HepG2 (cell line): ENCODE data around the gene TAF8. TPM values are rescaled to one million over a fixed set of nuclear protein-coding genes. Genes with fewer than 3 reads are reported as not detected.

ENCODE experiments used
- BHLHE40 ChIP-seq: IDR thresholded peaks from 2 replicates; pipeline ENCODE4 v1.6.1; 2011; ENCODE audit warnings: low read length, improper control_type of control experiment
- GTF2F1 ChIP-seq: fragments of 150-350 bp; IDR thresholded peaks from 2 replicates; pipeline ENCODE4 v1.6.1; 2014; ENCODE audit warnings: low read length
- KLF13 ChIP-seq: sonication (generic); formaldehyde crosslinking; IDR thresholded peaks from 2 replicates; pipeline ENCODE4 v1.4.0; 2020; ENCODE audit warnings: mild to moderate bottlenecking, missing genetic modification reagents
- LRRFIP1 ChIP-seq: sonication (generic); formaldehyde crosslinking; conservative IDR thresholded peaks from 2 replicates; pipeline ENCODE4 v1.4.0; 2020; ENCODE audit warnings: missing genetic modification reagents
- MEIS2 ChIP-seq: sonication (generic); formaldehyde crosslinking; IDR thresholded peaks from 2 replicates; pipeline ENCODE4 v1.9.0; 2021; ENCODE audit warnings: mild to moderate bottlenecking, missing genetic modification reagents
- MIER2 ChIP-seq: IDR thresholded peaks from 2 replicates; pipeline ENCODE4 v1.6.1; 2016; ENCODE audit warnings: missing biosample characterization, missing genetic modification reagents
- PITX1 ChIP-seq: sonication (generic); formaldehyde crosslinking; IDR thresholded peaks from 2 replicates; pipeline ENCODE4 v1.5.1; 2020; ENCODE audit warnings: mild to moderate bottlenecking, missing genetic modification reagents
- SETDB1 ChIP-seq: sonication (generic); formaldehyde crosslinking; IDR thresholded peaks from 2 replicates; pipeline ENCODE4 v1.5.1; 2020; ENCODE audit warnings: missing genetic modification reagents, mild to moderate bottlenecking, borderline replicate concordance
- SMAD1 ChIP-seq: sonication (generic); formaldehyde crosslinking; IDR thresholded peaks from 2 replicates; pipeline ENCODE4 v1.4.0; 2020; ENCODE audit warnings: missing genetic modification reagents, low read depth, mild to moderate bottlenecking, borderline replicate concordance
- ZBTB38 ChIP-seq: sonication (generic); formaldehyde crosslinking; IDR thresholded peaks from 2 replicates; pipeline ENCODE4 v1.5.1; 2020; ENCODE audit warnings: mild to moderate bottlenecking, missing genetic modification reagents
- ZBTB7B ChIP-seq: sonication (generic); formaldehyde crosslinking; IDR thresholded peaks from 2 replicates; pipeline ENCODE4 v1.4.0; 2020; ENCODE audit warnings: missing genetic modification reagents
- ZHX1 ChIP-seq: sonication (generic); formaldehyde crosslinking; IDR thresholded peaks from 2 replicates; pipeline ENCODE4 v1.8.1; 2022; ENCODE audit warnings: low read depth, mild to moderate bottlenecking, missing genetic modification reagents
- ZNF124 ChIP-seq: sonication (generic); formaldehyde crosslinking; IDR thresholded peaks from 2 replicates; pipeline ENCODE4 v1.4.0; 2020; ENCODE audit warnings: missing genetic modification reagents
- ZNF18 ChIP-seq: sonication (generic); formaldehyde crosslinking; IDR thresholded peaks from 2 replicates; pipeline ENCODE4 v1.8.0; 2022; ENCODE audit warnings: mild to moderate bottlenecking, missing genetic modification reagents; ENCODE audit not compliant: insufficient replicate concordance
- ZNF232 ChIP-seq: sonication (generic); formaldehyde crosslinking; IDR thresholded peaks from 2 replicates; pipeline ENCODE4 v1.4.0; 2020; ENCODE audit warnings: missing genetic modification reagents, borderline replicate concordance
- ZNF589 ChIP-seq: sonication (generic); formaldehyde crosslinking; conservative IDR thresholded peaks from 2 replicates; pipeline ENCODE4 v1.8.0; 2022; ENCODE audit warnings: mild to moderate bottlenecking, moderate library complexity, missing genetic modification reagents
- ZNF615 ChIP-seq: sonication (generic); formaldehyde crosslinking; IDR thresholded peaks from 2 replicates; pipeline ENCODE4 v1.5.0; 2020; ENCODE audit warnings: mild to moderate bottlenecking, missing genetic modification reagents, borderline replicate concordance
- ZNF639 ChIP-seq: conservative IDR thresholded peaks from 2 replicates; pipeline ENCODE4 v1.6.1; 2018; ENCODE audit warnings: missing genetic modification reagents
- polyA plus RNA-seq, 8 experiments: library from polyadenylated mRNA; depleted of rRNA in 3 of 8; stranded (reverse) in 7 of 8; unstranded in 1 of 8; fragments of >200 nt; fragmentation: Illumina TruSeq in 4 of 8; extraction: Trizol in 4 of 8; gene quantifications; 2 replicates each; pipeline versions ENCODE4 v1.2.1 to v1.2.3, GENCODE V29; 2011 to 2016; ENCODE audit warnings: low read depth in 4 of 8, missing spikeins in 1 of 8, mixed read lengths in 1 of 8; ENCODE audit not compliant: insufficient read depth in 1 of 8
- total RNA-seq, 5 experiments: library from RNA; depleted of rRNA; stranded (reverse); fragments of >200 nt; fragmentation: Illumina TruSeq; extraction: Trizol; gene quantifications; 2 replicates each; pipeline ENCODE4 v1.2.3, GENCODE V29; 2016; ENCODE audit warnings: low read depth in 1 of 5

Gene TAF8
- total and polyA plus RNA-seq, 2 of the 13 experiments (the other 11 are each of a cell fraction or from before 2014, with no cell fraction given): 25.2 to 25.8 TPM

GRCh38 chr6:42050297-42051267 is at the start of gene TAF8 (continued):
- 0 out of 2 replicates have a peak, but pooled peaks have one; percentile 69 for TF ChIP-seq ZHX1 (CRISPR knock-in tag)
- no peak for TF ChIP-seq LRRFIP1 (CRISPR knock-in tag)
- no peak for TF ChIP-seq KLF13 (CRISPR knock-in tag)
- peak; percentile 91; the same call in 1 of the 2 replicates for TF ChIP-seq ZBTB38 (CRISPR knock-in tag)
- peak; percentile 64; the same call in 1 of the 2 replicates for TF ChIP-seq ZNF639 (CRISPR knock-in tag)
- TF ChIP-seq BHLHE40: peak; percentile 75
- no peak for TF ChIP-seq ZBTB7B (CRISPR knock-in tag)
- TF ChIP-seq ZNF232 (CRISPR knock-in tag): peak; percentile 88; the same call in 1 of the 2 replicates
- no peak for TF ChIP-seq ZNF589
- TF ChIP-seq ZNF124 (CRISPR knock-in tag): peak; percentile 87
- 0 out of 2 replicates have a peak, but pooled peaks have one; percentile 11 for TF ChIP-seq SMAD1 (CRISPR knock-in tag)
- TF ChIP-seq SETDB1 (CRISPR knock-in tag): no peak
- TF ChIP-seq ZNF615 (CRISPR knock-in tag): no peak
- TF ChIP-seq MIER2: no peak
- peak; percentile 81; the same call in 1 of the 2 replicates for TF ChIP-seq PITX1
- peak; percentile 58; the same call in 1 of the 2 replicates for TF ChIP-seq MEIS2
- peak; percentile 67 for TF ChIP-seq ZNF18 (CRISPR knock-in tag)
- TF ChIP-seq GTF2F1: no peak
